B cell (primary cell): ENCODE data around the gene AMZ1. TPM values are rescaled to one million over a fixed set of nuclear protein-coding genes. Genes with fewer than 3 reads are reported as not detected.

Source experiments
- ATAC-seq: fragments of 200-7000 bp; cut with Tn5 transposase; one replicate; pipeline ENCODE4 v1.10.0; 2021; ENCODE audit warnings: low read depth, mild to moderate bottlenecking, moderate number of reproducible peaks, moderate library complexity
- CTCF ChIA-PET: fragments of 350-600 bp; sonication (Branson Sonifier 250); formaldehyde crosslinking; loops from one replicate; lab custom pipeline; 2021; ENCODE audit warnings: antibody characterized with exemption, inconsistent platforms; lab: Charles Lee
- POLR2A ChIA-PET: fragments of 350-600 bp; sonication (Branson Sonifier 250); formaldehyde crosslinking; loops from one replicate; lab custom pipeline; 2021; ENCODE audit warnings: antibody characterized with exemption; lab: Charles Lee
- DNase-seq: peaks from one replicate; pipeline ENCODE4 v3.0.0; 2013
- H2AFZ ChIP-seq: 2 replicates; pipeline ENCODE4 v1.6.1; 2012; ENCODE audit warnings: mild to moderate bottlenecking, low read depth, low read length; ENCODE audit not compliant: insufficient read depth, poor library complexity, severe bottlenecking
- H3K27ac ChIP-seq, 2 donors: 1 replicate in 1 of 2; 2 replicates in 1 of 2; pipeline ENCODE4 v1.5.1; 2012 to 2013; ENCODE audit warnings: low read length in 2 of 2, mild to moderate bottlenecking in 2 of 2, moderate library complexity in 1 of 2
- H3K27me3 ChIP-seq, 4 experiments: fragments of 200-600 bp in 1 of 4; sonication (generic) in 1 of 4; replicated peaks in 1 of 4; 1 replicate in 2 of 4; 2 replicates in 2 of 4; pipeline versions ENCODE4 v1.6.1 to v1.7.0; 2013 to 2016; ENCODE audit warnings: low read length in 3 of 4, mild to moderate bottlenecking in 2 of 4, mixed read lengths in 1 of 4, moderate library complexity in 1 of 4; ENCODE audit not compliant: insufficient read depth in 4 of 4, control insufficient read depth in 3 of 4; ENCODE audit errors: control extremely low read depth in 1 of 4
- H3K36me3 ChIP-seq, 2 experiments: replicated peaks in 1 of 2; 1 replicate in 1 of 2; 2 replicates in 1 of 2; pipeline versions ENCODE4 v1.6.1 to v1.7.1; 2013; ENCODE audit warnings: low read length in 1 of 2; ENCODE audit not compliant: insufficient read depth in 2 of 2, control insufficient read depth in 1 of 2; ENCODE audit errors: control extremely low read depth in 1 of 2, extremely low read depth in 1 of 2
- H3K4me1 ChIP-seq, 2 donors: fragments of 200-600 bp in 1 of 2; sonication (generic) in 1 of 2; 1 replicate in 1 of 2; 2 replicates in 1 of 2; pipeline versions ENCODE4 v1.5.1 to v1.6.1; 2013 to 2017; ENCODE audit warnings: low read length in 2 of 2; ENCODE audit not compliant: control insufficient read depth in 2 of 2, insufficient read depth in 2 of 2
- H3K4me2 ChIP-seq: replicated peaks from 2 replicates; pipeline ENCODE3; 2012; ENCODE audit warnings: mild to moderate bottlenecking, low read depth, low read length; ENCODE audit not compliant: poor library complexity, severe bottlenecking
- H3K4me3 ChIP-seq, 5 experiments: fragments of 200-600 bp in 1 of 5; sonication (generic) in 1 of 5; 1 replicate in 3 of 5; 2 replicates in 2 of 5; pipeline versions ENCODE4 v1.5.1 to v1.7.0; 2011 to 2016; ENCODE audit warnings: low read length in 4 of 5, mild to moderate bottlenecking in 4 of 5, low read depth in 2 of 5, control low read depth in 1 of 5, moderate library complexity in 1 of 5; ENCODE audit not compliant: insufficient read depth in 1 of 5; ENCODE audit errors: control extremely low read depth in 1 of 5, extremely low read depth in 1 of 5
- H3K79me2 ChIP-seq: fragments of 200-600 bp; sonication (generic); one replicate; pipeline ENCODE4 v1.6.0; 2016; ENCODE audit warnings: low read length; ENCODE audit not compliant: control insufficient read depth, insufficient read depth
- H3K9ac ChIP-seq: fragments of 200-600 bp; sonication (generic); 2 replicates; pipeline ENCODE4 v1.6.1; 2017; ENCODE audit warnings: mild to moderate bottlenecking, low read length, moderate library complexity
- H3K9me3 ChIP-seq, 3 donors: one replicate each; pipeline versions ENCODE4 v1.6.1 to v1.7.1; 2013; ENCODE audit warnings: low read length in 2 of 3; ENCODE audit not compliant: control insufficient read depth in 2 of 3, insufficient read depth in 1 of 3; ENCODE audit errors: control extremely low read depth in 1 of 3
- H4K20me1 ChIP-seq: 2 replicates; pipeline ENCODE4 v1.6.0; 2012; ENCODE audit warnings: mild to moderate bottlenecking, low read length; ENCODE audit not compliant: insufficient read depth, control insufficient read depth, poor library complexity, severe bottlenecking
- H3K27ac Mint-ChIP-seq: one replicate; pipeline ENCODE4 v1.8.0; 2021; ENCODE audit warnings: mixed read lengths
- H3K27me3 Mint-ChIP-seq: one replicate; pipeline ENCODE4 v1.8.0; 2021; ENCODE audit warnings: mixed read lengths
- H3K4me1 Mint-ChIP-seq: one replicate; pipeline ENCODE4 v1.8.0; 2021; ENCODE audit warnings: mixed read lengths
- H3K4me3 Mint-ChIP-seq: one replicate; pipeline ENCODE4 v1.8.0; 2021; ENCODE audit warnings: mixed read lengths
- H3K9me3 Mint-ChIP-seq: one replicate; pipeline ENCODE4 v1.8.0; 2022; ENCODE audit warnings: mixed read lengths; ENCODE audit not compliant: insufficient read depth
- EZH2 ChIP-seq: IDR thresholded peaks from 2 replicates; pipeline ENCODE4 v1.6.1; 2012; ENCODE audit warnings: borderline replicate concordance, low read depth, mild to moderate bottlenecking, moderate library complexity, low read length; ENCODE audit not compliant: insufficient read depth, poor library complexity, severe bottlenecking
- WGBS: methylation state at CpG from one replicate; pipeline ENCODE4 v1.1.5; 2013; ENCODE audit warnings: missing lambda C conversion rate; ENCODE audit not compliant: insufficient coverage; 5-methylcytosine and 5-hydroxymethylcytosine counted together
- intact Hi-C: fragments of 100-400 bp; cut with micrococcal nuclease; formaldehyde crosslinking; loops from one replicate; pipeline ENCODE4 v1.10.0; 2022
- polyA plus RNA-seq: library from polyadenylated mRNA; depleted of rRNA; stranded (reverse); fragments of >200 nt; gene quantifications from 2 replicates; pipeline ENCODE4 v1.2.3, GENCODE V29; 2012
- total RNA-seq, 2 donors: library from RNA; stranded (reverse); fragments of 120-200 nt in 1 of 2; gene quantifications; 1 replicate in 1 of 2; 2 replicates in 1 of 2; pipeline versions ENCODE4 v1.2.3 to v1.2.4, GENCODE V29; 2013 to 2022
- TF ChIP-seq, protein P1 (sequence below): fragments of 200-600 bp; IDR thresholded peaks from one replicate; pipeline ENCODE4 v1.8.0; 2022; ENCODE audit warnings: antibody characterized with exemption, mild to moderate bottlenecking

AMZ1 gene
- total and polyA plus RNA-seq, 2 donors (not counting 1 experiment from before 2014, with no cell fraction given): 0.73 to 13.2 TPM

DNA sequence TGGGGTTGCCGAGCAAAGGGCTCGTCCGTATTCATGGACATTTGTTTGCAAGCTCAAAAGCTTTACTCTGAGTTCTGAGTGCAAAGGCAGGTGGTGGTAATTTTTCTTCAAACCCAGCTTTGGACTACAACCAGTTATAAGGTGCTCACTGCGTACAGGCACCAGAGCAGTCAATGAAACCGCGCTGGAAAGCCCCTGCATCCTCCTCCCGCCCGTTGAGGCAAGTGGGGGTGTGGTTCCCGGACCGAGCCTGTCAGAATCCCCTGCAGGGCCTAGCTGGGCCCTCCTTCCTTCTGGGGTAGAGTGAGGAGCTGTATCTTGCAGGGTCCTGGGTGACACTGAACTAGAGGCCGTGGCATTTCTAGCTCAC lies 22.3 kb downstream of the AMZ1 start:
- Histone ChIP-seq H3K4me2 (peak overlapping the region; percentile 85), H3K36me3 (peaks cover 0 to 12% of the 10 kb centered on the region in 2 experiments), H3K9ac (peak overlapping the region; percentile 70), H4K20me1 (no peaks in the 10 kb centered on the region), H3K27me3 (no peaks in the 10 kb centered on the region), H2AFZ (peak overlapping the region; percentile 56), H3K79me2 (peaks cover 3% of the 10 kb centered on the region), H3K9me3 (peaks cover 0 to 9% (median 0%) of the 10 kb centered on the region in 3 donors), H3K4me3 (peak overlapping the region in 4 of 5 experiments; percentile 44 to 77 (median 60)), H3K4me1 (peaks cover 36 to 51% of the 10 kb centered on the region in 2 donors), H3K27ac (peak overlapping the region; percentile 93 to 95)
- peak; percentile 77 for ATAC-seq
- intact Hi-C loops: loop anchor here (1.0 to 5.0 kb wide), 8 partner anchors 9 to 268 kb away; no protein-coding TSS in a partner anchor
- POLR2A ChIA-PET: interaction anchor here (0.6 to 2.9 kb wide), 17 partner anchors 9 to 1141 kb away, joined by 3 to 24 read pairs (median 5); no protein-coding TSS in a partner anchor
- H3K27ac Mint-ChIP-seq: peak overlapping the region; percentile 97
- WGBS: 28% methylated on average over 7 of the region's 11 CpGs
- H3K4me1 Mint-ChIP-seq: peaks cover 53% of the 10 kb centered on the region
- H3K9me3 Mint-ChIP-seq: no peaks in the 10 kb centered on the region
- CTCF ChIA-PET: interaction anchor here (0.6 to 7.2 kb wide), 49 partner anchors 8 to 445 kb away, joined by 3 to 128 read pairs (median 4); partner anchors contain the start of genes AMZ1, BRAT1 and TTYH3
- H3K4me3 Mint-ChIP-seq: peak overlapping the region; percentile 92
- peak; percentile 89 for DNase-seq
- H3K27me3 Mint-ChIP-seq: no peaks in the 10 kb centered on the region
- TF ChIP-seq, protein P1, sequence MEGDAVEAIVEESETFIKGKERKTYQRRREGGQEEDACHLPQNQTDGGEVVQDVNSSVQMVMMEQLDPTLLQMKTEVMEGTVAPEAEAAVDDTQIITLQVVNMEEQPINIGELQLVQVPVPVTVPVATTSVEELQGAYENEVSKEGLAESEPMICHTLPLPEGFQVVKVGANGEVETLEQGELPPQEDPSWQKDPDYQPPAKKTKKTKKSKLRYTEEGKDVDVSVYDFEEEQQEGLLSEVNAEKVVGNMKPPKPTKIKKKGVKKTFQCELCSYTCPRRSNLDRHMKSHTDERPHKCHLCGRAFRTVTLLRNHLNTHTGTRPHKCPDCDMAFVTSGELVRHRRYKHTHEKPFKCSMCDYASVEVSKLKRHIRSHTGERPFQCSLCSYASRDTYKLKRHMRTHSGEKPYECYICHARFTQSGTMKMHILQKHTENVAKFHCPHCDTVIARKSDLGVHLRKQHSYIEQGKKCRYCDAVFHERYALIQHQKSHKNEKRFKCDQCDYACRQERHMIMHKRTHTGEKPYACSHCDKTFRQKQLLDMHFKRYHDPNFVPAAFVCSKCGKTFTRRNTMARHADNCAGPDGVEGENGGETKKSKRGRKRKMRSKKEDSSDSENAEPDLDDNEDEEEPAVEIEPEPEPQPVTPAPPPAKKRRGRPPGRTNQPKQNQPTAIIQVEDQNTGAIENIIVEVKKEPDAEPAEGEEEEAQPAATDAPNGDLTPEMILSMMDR: no peak
- TF ChIP-seq EZH2: no peak
